IPS DF 6.9 (cell line): ENCODE results near the gene CELSR2.

Experiments used
- DNase-seq: peaks from one replicate; pipeline ENCODE4 v3.0.0-alpha.2; 2013; ENCODE audit warnings: low read depth, low spot score
- H3K27ac ChIP-seq: one replicate; pipeline ENCODE4 v1.5.1; 2013; ENCODE audit warnings: low read length, control low read depth
- H3K27me3 ChIP-seq: 2 replicates; pipeline ENCODE4 v1.6.1; 2013; ENCODE audit warnings: mild to moderate bottlenecking, low read length; ENCODE audit not compliant: control insufficient read depth, insufficient read depth
- H3K36me3 ChIP-seq: 2 replicates; pipeline ENCODE4 v1.6.1; 2013; ENCODE audit warnings: low read length; ENCODE audit not compliant: control insufficient read depth, insufficient read depth
- H3K4me1 ChIP-seq: 2 replicates; pipeline ENCODE4 v1.6.1; 2013; ENCODE audit warnings: low read length; ENCODE audit not compliant: control insufficient read depth, insufficient read depth
- H3K4me3 ChIP-seq: 2 replicates; pipeline ENCODE4 v1.5.1; 2013; ENCODE audit warnings: mild to moderate bottlenecking, low read length
- H3K9me3 ChIP-seq: 2 replicates; pipeline ENCODE4 v1.6.1; 2013; ENCODE audit warnings: low read length, inconsistent platforms; ENCODE audit not compliant: control insufficient read depth, insufficient read depth
- WGBS: extraction: QIAGEN DNeasy Blood & Tissue Kit; methylation state at CpG from one replicate; pipeline ENCODE4 v1.1.7; 2013; ENCODE audit warnings: mixed read lengths, missing lambda C conversion rate; ENCODE audit not compliant: insufficient read length, insufficient coverage; 5-methylcytosine and 5-hydroxymethylcytosine counted together

CELSR2 gene

GRCh38 chr1:109265741-109266330 is 16.5 kb downstream of the CELSR2 start:
- H3K27ac ChIP-seq, result no peak overlapping the region
- H3K36me3 ChIP-seq, result peaks cover 40% of the 10 kb centered on the region
- no peaks in the 10 kb centered on the region for H3K9me3 ChIP-seq
- H3K4me3 ChIP-seq, result no peak overlapping the region
- H3K27me3 ChIP-seq, result no peaks in the 10 kb centered on the region
- WGBS, result no CpG with 5 or more reads among the region's 13 CpGs
- H3K4me1 ChIP-seq, result 0 out of 2 replicates have a peak, but pooled peaks cover 2% of the 10 kb centered on the region
- no peak for DNase-seq

- peaks cover 37% of the 10 kb centered on the region for H3K36me3 ChIP-seq
- 0 out of 2 replicates have a peak, but pooled peaks cover 2% of the 10 kb centered on the region for H3K4me1 ChIP-seq
- no CpG with 5 or more reads among the region's 11 CpGs for WGBS
- H3K27me3 ChIP-seq, result no peaks in the 10 kb centered on the region
- H3K9me3 ChIP-seq, result no peaks in the 10 kb centered on the region
- H3K27ac ChIP-seq, result no peak overlapping the region
- no peak overlapping the region for H3K4me3 ChIP-seq
- no peak for DNase-seq
Observed at GRCh38 chr1:109266965-109267364, 17.6 kb downstream of the CELSR2 start.

- Histone ChIP-seq H3K4me1 (0 out of 2 replicates have a peak, but pooled peaks cover 2% of the 10 kb centered on the region), H3K4me3 (no peak overlapping the region), H3K27ac (no peak overlapping the region), H3K36me3 (peaks cover 38% of the 10 kb centered on the region), H3K9me3 (no peaks in the 10 kb centered on the region), H3K27me3 (no peaks in the 10 kb centered on the region)
- WGBS, result no CpG with 5 or more reads among the region's 17 CpGs
- no peak for DNase-seq
Observed at GRCh38 chr1:109267743-109268300, 18.5 kb downstream of the CELSR2 start.

GRCh38 chr1:109268431-109269211 is 19.3 kb downstream of the CELSR2 start:
- H3K27ac ChIP-seq, result no peak overlapping the region
- WGBS, result no CpG with 5 or more reads among the region's 29 CpGs
- peaks cover 38% of the 10 kb centered on the region for H3K36me3 ChIP-seq
- H3K4me1 ChIP-seq, result no peaks in the 10 kb centered on the region
- H3K9me3 ChIP-seq, result no peaks in the 10 kb centered on the region
- no peak overlapping the region for H3K4me3 ChIP-seq
- no peak for DNase-seq
- H3K27me3 ChIP-seq, result no peaks in the 10 kb centered on the region

- Histone ChIP-seq H3K27ac (no peak overlapping the region), H3K27me3 (no peaks in the 10 kb centered on the region), H3K4me3 (no peak overlapping the region), H3K36me3 (peaks cover 36% of the 10 kb centered on the region), H3K4me1 (peaks cover under 1% of the 10 kb centered on the region; the same call in 1 of the 2 replicates), H3K9me3 (no peaks in the 10 kb centered on the region)
- WGBS, result no CpG with 5 or more reads among the region's 33 CpGs
- no peak for DNase-seq
Observed at GRCh38 chr1:109269212-109269980, 20.1 kb downstream of the CELSR2 start.

- no CpG with 5 or more reads among the region's 17 CpGs for WGBS
Observed at GRCh38 chr1:109269981-109270622, 20.8 kb downstream of the CELSR2 start.

GRCh38 chr1:109270623-109271317 is 21.4 kb downstream of the CELSR2 start:
- no peak for DNase-seq
- Histone ChIP-seq H3K9me3 (no peaks in the 10 kb centered on the region), H3K36me3 (peaks cover 25% of the 10 kb centered on the region), H3K4me1 (peaks cover 3% of the 10 kb centered on the region; the same call in 1 of the 2 replicates), H3K4me3 (no peak overlapping the region), H3K27me3 (no peaks in the 10 kb centered on the region), H3K27ac (no peak overlapping the region)
- WGBS, result no CpG with 5 or more reads among the region's 20 CpGs

More at GRCh38 chr1:109269981-109270622, 20.8 kb downstream of the CELSR2 start:
- DNase-seq, result no peak
- no peaks in the 10 kb centered on the region for H3K27me3 ChIP-seq
- no peaks in the 10 kb centered on the region for H3K9me3 ChIP-seq
- peaks cover 3% of the 10 kb centered on the region; the same call in 1 of the 2 replicates for H3K4me1 ChIP-seq
- H3K36me3 ChIP-seq, result peaks cover 29% of the 10 kb centered on the region
- H3K4me3 ChIP-seq, result no peak overlapping the region
- H3K27ac ChIP-seq, result no peak overlapping the region

- no CpG with 5 or more reads among the region's 6 CpGs for WGBS
- Histone ChIP-seq H3K4me3 (no peak overlapping the region), H3K4me1 (peaks cover 3% of the 10 kb centered on the region; the same call in 1 of the 2 replicates), H3K27ac (no peak overlapping the region), H3K27me3 (no peaks in the 10 kb centered on the region), H3K36me3 (peaks cover 25% of the 10 kb centered on the region), H3K9me3 (no peaks in the 10 kb centered on the region)
- no peak for DNase-seq
Observed at GRCh38 chr1:109271458-109271857, 22.1 kb downstream of the CELSR2 start.

- H3K9me3 ChIP-seq, result no peaks in the 10 kb centered on the region
- H3K36me3 ChIP-seq, result peaks cover 25% of the 10 kb centered on the region
- no peak overlapping the region for H3K27ac ChIP-seq
- H3K4me3 ChIP-seq, result no peak overlapping the region
- H3K27me3 ChIP-seq, result no peaks in the 10 kb centered on the region
- peaks cover 3% of the 10 kb centered on the region; the same call in 1 of the 2 replicates for H3K4me1 ChIP-seq
- no peak for DNase-seq
- no CpG with 5 or more reads among the region's 13 CpGs for WGBS
Observed at GRCh38 chr1:109272021-109272799, 22.9 kb downstream of the CELSR2 start.
